Measurements from ENCODE around the gene TGFBI. TPM values are rescaled to one million over a fixed set of nuclear protein-coding genes. Genes with fewer than 3 reads are reported as not detected.

Gene TGFBI
- total RNA-seq, 1 donor from 2014 or later: 9.5 TPM

GRCh38 chr5:136052692-136053335 is 24.0 kb downstream of the TGFBI start:
- no peak for DNase-seq (ENCODE audit: low spot score)
- H2AFZ ChIP-seq (replicated peaks): no peak overlapping the region
- Mint-ChIP-seq H3K4me3 (no peak overlapping the region), H3K36me3 (no peaks in the 10 kb centered on the region), H3K27me3 (ENCODE audit: insufficient read depth, low read depth) (peaks cover 4% of the 10 kb centered on the region), H3K9me3 (no peaks in the 10 kb centered on the region), H3K4me1 (peaks cover 26% of the 10 kb centered on the region), H3K27ac (no peak overlapping the region)
- no peak overlapping the region for H3K4me3 ChIP-seq
- no peaks in the 10 kb centered on the region for H3K79me2 ChIP-seq (ENCODE audit: low read depth)
- H3F3A ChIP-seq (ENCODE audit: low read depth): no peaks in the 10 kb centered on the region
- H4K20me1 ChIP-seq (ENCODE audit: low read depth): no peaks in the 10 kb centered on the region
- H3K9ac ChIP-seq: no peak overlapping the region
- no peaks in the 10 kb centered on the region for H3K36me3 ChIP-seq
- no peaks in the 10 kb centered on the region for H3K27me3 ChIP-seq
- no peak overlapping the region for H3K27ac ChIP-seq
- H3K4me2 ChIP-seq: no peak overlapping the region
- H3K4me1 ChIP-seq: peaks cover 6% of the 10 kb centered on the region
- TF ChIP-seq EZH2phosphoT487 (IDR thresholded peaks at IDR 0.05) (no peak), CTCF (IDR thresholded peaks at IDR 0.05) (no peak)
- no peaks in the 10 kb centered on the region for H3K9me3 ChIP-seq (ENCODE audit: low read depth)

- no peaks in the 10 kb centered on the region for H3K9me3 ChIP-seq (ENCODE audit: low read depth)
- peaks cover 11% of the 10 kb centered on the region for H3K4me1 ChIP-seq
- no peak overlapping the region for H2AFZ ChIP-seq (replicated peaks)
- TF ChIP-seq CTCF (IDR thresholded peaks at IDR 0.05) (no peak), EZH2phosphoT487 (IDR thresholded peaks at IDR 0.05) (no peak), EZH2 (IDR thresholded peaks at IDR 0.05) (no peak)
- peaks cover 33% of the 10 kb centered on the region for H3K4me1 Mint-ChIP-seq
- H3K4me2 ChIP-seq: no peak overlapping the region
- no peaks in the 10 kb centered on the region for H3K36me3 ChIP-seq
- no peak overlapping the region for H3K27ac ChIP-seq
- H3K27ac Mint-ChIP-seq: no peak overlapping the region
- no peak overlapping the region for H3K9ac ChIP-seq
- no peak for DNase-seq (ENCODE audit: low spot score)
- H3K79me2 ChIP-seq (ENCODE audit: low read depth): no peaks in the 10 kb centered on the region
- no peak overlapping the region for H3K4me3 ChIP-seq
- no peak overlapping the region for H3K4me3 Mint-ChIP-seq
- H4K20me1 ChIP-seq (ENCODE audit: low read depth): no peaks in the 10 kb centered on the region
- no peaks in the 10 kb centered on the region for H3K27me3 ChIP-seq
- H3K9me3 Mint-ChIP-seq: no peaks in the 10 kb centered on the region
- peaks cover 4% of the 10 kb centered on the region for H3K27me3 Mint-ChIP-seq (ENCODE audit: insufficient read depth, low read depth)
- no peaks in the 10 kb centered on the region for H3F3A ChIP-seq (ENCODE audit: low read depth)
- no peaks in the 10 kb centered on the region for H3K36me3 Mint-ChIP-seq
Measured at GRCh38 chr5:136053336-136054141, 24.8 kb downstream of the TGFBI start.

- Histone ChIP-seq H3K79me2 (ENCODE audit: low read depth) (no peaks in the 10 kb centered on the region), H3K36me3 (no peaks in the 10 kb centered on the region), H3K9me3 (ENCODE audit: low read depth) (no peaks in the 10 kb centered on the region), H3K9ac (no peak overlapping the region), H4K20me1 (ENCODE audit: low read depth) (no peaks in the 10 kb centered on the region), H3F3A (ENCODE audit: low read depth) (no peaks in the 10 kb centered on the region), H3K4me2 (no peak overlapping the region), H3K27me3 (no peaks in the 10 kb centered on the region), H2AFZ (replicated peaks) (no peak overlapping the region), H3K4me3 (no peak overlapping the region), H3K27ac (no peak overlapping the region), H3K4me1 (peaks cover 11% of the 10 kb centered on the region)
- peaks cover 9% of the 10 kb centered on the region for H3K27me3 Mint-ChIP-seq (ENCODE audit: insufficient read depth, low read depth)
- no peak overlapping the region for H3K27ac Mint-ChIP-seq
- no peak for DNase-seq (ENCODE audit: low spot score)
- peaks cover 38% of the 10 kb centered on the region for H3K4me1 Mint-ChIP-seq
- H3K9me3 Mint-ChIP-seq: no peaks in the 10 kb centered on the region
- no peaks in the 10 kb centered on the region for H3K36me3 Mint-ChIP-seq
- TF ChIP-seq EZH2phosphoT487 (IDR thresholded peaks at IDR 0.05) (no peak), CTCF (IDR thresholded peaks at IDR 0.05) (no peak), EZH2 (IDR thresholded peaks at IDR 0.05) (no peak)
- H3K4me3 Mint-ChIP-seq: no peak overlapping the region
Measured at GRCh38 chr5:136054142-136055019, 25.6 kb downstream of the TGFBI start.
